ENCODE data around the gene KLHDC8B. TPM values are rescaled to one million over a fixed set of nuclear protein-coding genes. Genes with fewer than 3 reads are reported as not detected.
A peak's percentile ranks its signal among the peaks of the same experiment; 100 is the strongest.

Gene KLHDC8B
- total RNA-seq, 6 donors from 2014 or later, result 21.9 to 60.8 (median 32.7) TPM

DNA sequence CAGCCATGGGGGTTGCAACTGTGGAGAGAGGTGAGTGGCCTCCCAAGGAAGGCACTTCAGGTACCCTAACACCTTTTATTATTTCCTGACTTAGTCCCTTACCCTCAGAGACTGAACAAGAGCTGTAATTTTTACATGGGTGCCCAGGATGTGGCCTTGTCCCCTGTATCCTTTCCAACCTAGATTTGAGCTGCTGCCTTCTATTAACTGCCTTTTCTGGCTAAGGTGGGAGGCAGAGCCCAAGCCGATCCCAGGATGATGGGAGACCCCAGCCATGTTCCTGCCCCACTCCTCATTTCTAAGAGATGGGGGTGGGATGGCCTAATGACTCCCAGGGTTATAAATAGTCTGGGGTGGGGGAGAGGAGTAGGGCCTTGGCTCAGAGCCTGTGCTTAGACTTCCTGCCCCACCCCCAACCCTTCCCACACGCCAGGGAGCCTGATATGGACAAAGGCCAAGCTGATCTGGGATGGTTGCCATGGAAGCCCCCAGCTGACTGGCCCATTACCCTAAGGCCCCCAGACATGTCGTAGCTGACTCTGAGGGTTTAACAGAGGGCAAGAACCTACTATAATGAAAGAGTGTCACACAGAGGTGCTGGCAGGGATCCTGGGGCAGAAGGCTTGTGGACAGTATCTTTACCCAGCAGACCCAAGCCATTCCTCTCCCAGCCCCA, 1.9 kb downstream of the KLHDC8B start:
- H3K27ac ChIP-seq, result peak overlapping the region; percentile 68 to 89 (median 88)
- no peaks in the 10 kb centered on the region for H3K9me3 ChIP-seq
- WGBS, 2 donors, result 0 to 31% methylated on average over 1 to 3 of the region's 3 CpGs
- no peaks in the 10 kb centered on the region for H3K27me3 ChIP-seq
- peaks cover 3 to 22% (median 8%) of the 10 kb centered on the region in 4 donors for H3K36me3 ChIP-seq
- peak overlapping the region in 3 of 4 donors; percentile 63 to 80 (median 77) for H3K4me3 ChIP-seq
- TF ChIP-seq POLR2A (IDR thresholded peaks at IDR 0.05), result no peak
- TF ChIP-seq EP300 (IDR thresholded peaks at IDR 0.05), result no peak
- TF ChIP-seq POLR2AphosphoS5 (IDR thresholded peaks at IDR 0.05), result peak; percentile 26 to 40
- TF ChIP-seq, protein P1, sequence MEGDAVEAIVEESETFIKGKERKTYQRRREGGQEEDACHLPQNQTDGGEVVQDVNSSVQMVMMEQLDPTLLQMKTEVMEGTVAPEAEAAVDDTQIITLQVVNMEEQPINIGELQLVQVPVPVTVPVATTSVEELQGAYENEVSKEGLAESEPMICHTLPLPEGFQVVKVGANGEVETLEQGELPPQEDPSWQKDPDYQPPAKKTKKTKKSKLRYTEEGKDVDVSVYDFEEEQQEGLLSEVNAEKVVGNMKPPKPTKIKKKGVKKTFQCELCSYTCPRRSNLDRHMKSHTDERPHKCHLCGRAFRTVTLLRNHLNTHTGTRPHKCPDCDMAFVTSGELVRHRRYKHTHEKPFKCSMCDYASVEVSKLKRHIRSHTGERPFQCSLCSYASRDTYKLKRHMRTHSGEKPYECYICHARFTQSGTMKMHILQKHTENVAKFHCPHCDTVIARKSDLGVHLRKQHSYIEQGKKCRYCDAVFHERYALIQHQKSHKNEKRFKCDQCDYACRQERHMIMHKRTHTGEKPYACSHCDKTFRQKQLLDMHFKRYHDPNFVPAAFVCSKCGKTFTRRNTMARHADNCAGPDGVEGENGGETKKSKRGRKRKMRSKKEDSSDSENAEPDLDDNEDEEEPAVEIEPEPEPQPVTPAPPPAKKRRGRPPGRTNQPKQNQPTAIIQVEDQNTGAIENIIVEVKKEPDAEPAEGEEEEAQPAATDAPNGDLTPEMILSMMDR (IDR thresholded peaks at IDR 0.05), result no peak
- ATAC-seq (ENCODE audit: low FRiP score in 2 of 2) (no peak), DNase-seq (peak in 1 of 2 donors; percentile 28)
- H3K4me1 ChIP-seq, result peaks cover 26 to 35% (median 29%) of the 10 kb centered on the region in 4 donors

DNA sequence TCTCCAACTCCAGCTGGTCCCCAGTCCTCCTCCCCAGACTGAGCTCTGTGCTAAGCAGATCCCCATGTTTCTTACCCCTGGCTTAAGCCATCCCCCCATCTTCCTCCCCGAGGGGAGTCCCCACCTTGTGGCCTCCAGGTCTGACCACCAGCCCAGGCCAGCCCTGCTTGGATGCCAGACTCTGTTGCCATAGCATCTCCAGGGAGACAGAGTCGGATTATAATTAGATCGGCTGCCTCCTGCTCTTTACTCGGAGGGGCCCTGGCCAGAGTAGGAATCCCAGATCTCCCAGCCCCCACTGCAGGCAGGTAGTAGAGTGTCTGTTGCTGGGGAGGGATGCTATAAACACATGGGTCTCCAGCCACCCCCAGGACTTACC, 2.4 kb downstream of the KLHDC8B start:
- peak overlapping the region in 2 of 4 donors; percentile 77 to 80 for H3K4me3 ChIP-seq
- TF ChIP-seq, protein P1 (IDR thresholded peaks at IDR 0.05), result no peak
- TF ChIP-seq POLR2A (IDR thresholded peaks at IDR 0.05) (no peak), EP300 (IDR thresholded peaks at IDR 0.05) (no peak), POLR2AphosphoS5 (IDR thresholded peaks at IDR 0.05) (no peak)
- ATAC-seq (ENCODE audit: low FRiP score in 2 of 2) (no peak), DNase-seq (no peak)
- peak overlapping the region; percentile 68 to 89 (median 88) for H3K27ac ChIP-seq
- peaks cover 26 to 35% (median 29%) of the 10 kb centered on the region in 4 donors for H3K4me1 ChIP-seq
- no peaks in the 10 kb centered on the region for H3K27me3 ChIP-seq
- no peaks in the 10 kb centered on the region for H3K9me3 ChIP-seq
- WGBS, 2 donors, result 36% methylated on average over 4 of the region's 4 CpGs; no CpG with 5 or more reads in 1 of the 2 donors
- peaks cover 3 to 22% (median 8%) of the 10 kb centered on the region in 4 donors for H3K36me3 ChIP-seq

DNA sequence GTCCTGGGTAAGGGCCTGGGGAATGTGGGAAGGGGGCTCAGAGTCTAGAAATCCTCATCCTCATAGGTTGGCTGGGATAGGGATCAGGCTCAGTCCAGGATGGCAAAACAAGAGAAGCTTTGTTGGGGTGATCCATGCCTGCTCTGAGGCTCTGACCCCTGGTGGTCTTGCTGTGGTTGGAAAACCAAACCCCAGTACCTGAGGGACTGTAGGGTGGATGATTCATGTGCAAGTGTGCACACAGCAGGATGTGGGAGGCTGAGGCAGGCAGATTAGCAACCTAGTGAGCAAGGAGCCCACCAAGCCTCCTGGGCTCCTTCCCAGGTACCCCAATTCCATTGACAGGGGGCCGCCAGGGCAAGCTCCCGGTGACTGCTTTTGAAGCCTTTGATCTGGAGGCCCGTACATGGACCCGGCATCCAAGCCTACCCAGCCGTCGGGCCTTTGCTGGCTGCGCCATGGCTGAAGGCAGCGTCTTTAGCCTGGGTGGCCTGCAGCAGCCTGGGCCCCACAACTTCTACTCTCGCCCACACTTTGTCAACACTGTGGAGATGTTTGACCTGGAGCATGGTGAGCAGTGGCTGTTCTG, 3.1 kb downstream of the KLHDC8B start:
- H3K9me3 ChIP-seq, result no peaks in the 10 kb centered on the region
- peaks cover 3 to 22% (median 8%) of the 10 kb centered on the region in 4 donors for H3K36me3 ChIP-seq
- H3K27ac ChIP-seq, result peak overlapping the region in 2 of 4 donors; percentile 89
- peaks cover 26 to 35% (median 29%) of the 10 kb centered on the region in 4 donors for H3K4me1 ChIP-seq
- TF ChIP-seq POLR2A (IDR thresholded peaks at IDR 0.05) (no peak), POLR2AphosphoS5 (IDR thresholded peaks at IDR 0.05) (no peak), EP300 (IDR thresholded peaks at IDR 0.05) (no peak)
- TF ChIP-seq, protein P1 (IDR thresholded peaks at IDR 0.05), result no peak
- WGBS, 2 donors, result 96 to 97% methylated on average over 7 to 9 of the region's 9 CpGs
- H3K4me3 ChIP-seq, result no peak overlapping the region
- DNase-seq (no peak), ATAC-seq (ENCODE audit: low FRiP score in 2 of 2) (no peak)
- H3K27me3 ChIP-seq, result no peaks in the 10 kb centered on the region

DNA sequence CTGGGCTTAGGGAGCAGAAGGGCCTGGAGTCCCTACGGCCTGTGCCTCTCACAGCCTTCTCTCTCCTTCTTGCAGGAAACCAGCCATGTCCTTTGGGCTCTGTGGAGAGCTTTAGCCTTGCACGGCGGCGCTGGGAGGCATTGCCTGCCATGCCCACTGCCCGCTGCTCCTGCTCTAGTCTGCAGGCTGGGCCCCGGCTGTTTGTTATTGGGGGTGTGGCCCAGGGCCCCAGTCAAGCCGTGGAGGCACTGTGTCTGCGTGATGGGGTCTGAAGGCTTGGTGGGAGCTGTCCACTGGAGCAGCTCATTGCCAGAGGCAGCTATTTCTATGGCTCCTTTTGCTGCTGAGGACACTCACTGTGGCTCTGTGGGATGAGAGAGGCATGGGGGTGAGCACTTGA, 4.1 kb downstream of the KLHDC8B start:
- H3K27me3 ChIP-seq, result no peaks in the 10 kb centered on the region
- peaks cover 3 to 22% (median 8%) of the 10 kb centered on the region in 4 donors for H3K36me3 ChIP-seq
- H3K4me3 ChIP-seq, result no peak overlapping the region
- WGBS, 2 donors, result 85 to 92% methylated on average over 2 to 8 of the region's 8 CpGs
- peaks cover 23 to 33% (median 28%) of the 10 kb centered on the region in 4 donors for H3K4me1 ChIP-seq
- ATAC-seq (ENCODE audit: low FRiP score in 2 of 2) (no peak), DNase-seq (no peak)
- no peak overlapping the region for H3K27ac ChIP-seq
- TF ChIP-seq POLR2AphosphoS5 (IDR thresholded peaks at IDR 0.05) (no peak), POLR2A (IDR thresholded peaks at IDR 0.05) (no peak), EP300 (IDR thresholded peaks at IDR 0.05) (no peak)
- TF ChIP-seq, protein P1 (IDR thresholded peaks at IDR 0.05), result no peak
- H3K9me3 ChIP-seq, result no peaks in the 10 kb centered on the region

Data from upper lobe of left lung (tissue), 6 donors.